ENCODE results near the gene CYB561A3. TPM values are rescaled to one million over a fixed set of nuclear protein-coding genes. Genes with fewer than 3 reads are reported as not detected.

The CYB561A3 gene
- total and polyA plus RNA-seq, 8 donors: 31.7 to 56.9 (median 37.0) TPM

GRCh38 chr11:61337706-61338470 is 23.8 kb downstream of the CYB561A3 start:
- peaks cover 0 to 31% of the 10 kb centered on the region in 2 donors for H3K36me3 ChIP-seq
- H3K27me3 ChIP-seq: no peaks in the 10 kb centered on the region
- TF ChIP-seq CTCF (IDR thresholded peaks at IDR 0.05): no peak
- no peak overlapping the region for H3K4me3 ChIP-seq
- DNase-seq: peak in 1 of 4 donors; percentile 24
- H3K27ac ChIP-seq: no peak overlapping the region
- peaks cover 0 to 21% of the 10 kb centered on the region in 2 donors for H3K4me1 ChIP-seq
- no peaks in the 10 kb centered on the region for H3K9me3 ChIP-seq
- intact Hi-C loops (cut with DNase I): loop anchor here in 1 of 2 donors (2.0 kb wide), 1 partner anchor 47 kb away; no protein-coding TSS in a partner anchor
- ATAC-seq: no peak

DNA sequence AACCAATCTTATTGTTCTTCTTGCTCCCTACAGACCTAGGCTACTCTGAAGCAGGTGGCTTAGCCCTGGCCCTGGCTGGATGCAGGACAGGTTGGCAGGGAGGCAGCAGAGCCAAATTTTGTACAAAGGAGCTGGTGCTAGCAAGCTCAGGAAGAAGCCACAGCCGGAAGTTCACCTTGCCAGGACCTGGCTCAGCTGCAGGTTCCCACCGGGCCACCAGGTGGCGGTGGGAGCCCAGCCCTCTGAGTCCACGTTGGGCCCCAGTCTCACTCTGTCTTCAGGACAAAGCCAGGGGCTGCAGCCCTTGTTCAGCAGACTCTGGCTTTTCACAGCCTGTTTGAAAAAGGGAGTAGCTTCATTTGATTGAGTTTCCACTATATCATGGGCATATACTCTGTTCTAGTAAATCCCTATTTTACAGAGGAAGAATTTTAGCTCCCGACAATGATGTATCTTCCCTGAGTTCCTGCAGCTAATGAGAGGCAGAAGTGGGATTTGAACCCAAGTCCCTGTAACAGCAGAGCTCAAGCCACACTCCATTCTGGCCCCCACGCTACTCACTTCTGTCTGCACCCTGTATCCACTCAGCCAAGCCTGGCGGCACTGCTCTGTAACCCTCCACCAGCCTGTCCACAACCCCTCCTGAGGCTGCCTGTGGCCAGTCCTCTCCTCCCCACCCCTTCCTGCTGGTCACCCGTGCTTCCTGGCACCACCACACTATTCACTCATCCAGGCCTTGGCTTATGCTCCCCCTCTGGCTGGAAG is 25.3 kb downstream of the CYB561A3 start:
- Histone ChIP-seq H3K27me3 (no peaks in the 10 kb centered on the region), H3K27ac (peak overlapping the region in 1 of 2 donors; percentile 34), H3K4me3 (no peak overlapping the region), H3K4me1 (peaks cover 3 to 33% of the 10 kb centered on the region in 2 donors), H3K36me3 (peaks cover 0 to 15% of the 10 kb centered on the region in 2 donors), H3K9me3 (no peaks in the 10 kb centered on the region)
- DNase-seq (peak; percentile 66 to 94 (median 81)), ATAC-seq (peak; percentile 78)
- intact Hi-C loops (cut with DNase I): loop anchor here in 1 of 2 donors (2.0 kb wide), 1 partner anchor 48 kb away; no protein-coding TSS in a partner anchor
- peak; percentile 97 to 98 for TF ChIP-seq CTCF (IDR thresholded peaks at IDR 0.05)

DNA sequence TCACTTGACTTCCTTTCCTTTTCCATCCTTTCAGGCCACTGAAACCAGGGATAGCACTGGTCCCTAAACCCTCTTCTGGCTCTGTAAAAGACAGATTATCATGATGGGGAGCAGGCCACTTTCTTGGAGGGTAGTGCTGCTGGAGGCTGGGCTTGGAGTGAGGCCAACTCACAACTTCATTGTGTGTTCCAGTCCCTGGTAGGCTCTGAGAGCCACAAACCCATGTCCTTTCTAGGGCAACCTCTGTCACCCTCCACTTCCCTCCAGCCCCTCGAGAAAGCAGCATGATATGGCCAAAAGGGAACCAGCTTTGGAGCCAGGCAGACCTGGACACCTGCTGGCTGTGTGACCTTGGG is 26.3 kb downstream of the CYB561A3 start:
- H3K36me3 ChIP-seq: peaks cover 0 to 14% of the 10 kb centered on the region in 2 donors
- H3K27me3 ChIP-seq: no peaks in the 10 kb centered on the region
- intact Hi-C loops (cut with DNase I): no loop called here
- no peaks in the 10 kb centered on the region for H3K9me3 ChIP-seq
- DNase-seq (peak in 1 of 4 donors; percentile 30), ATAC-seq (no peak)
- H3K27ac ChIP-seq: peak overlapping the region in 1 of 2 donors; percentile 15
- no peak overlapping the region for H3K4me3 ChIP-seq
- TF ChIP-seq CTCF (IDR thresholded peaks at IDR 0.05): no peak
- H3K4me1 ChIP-seq: peaks cover 6 to 42% of the 10 kb centered on the region in 2 donors

DNA sequence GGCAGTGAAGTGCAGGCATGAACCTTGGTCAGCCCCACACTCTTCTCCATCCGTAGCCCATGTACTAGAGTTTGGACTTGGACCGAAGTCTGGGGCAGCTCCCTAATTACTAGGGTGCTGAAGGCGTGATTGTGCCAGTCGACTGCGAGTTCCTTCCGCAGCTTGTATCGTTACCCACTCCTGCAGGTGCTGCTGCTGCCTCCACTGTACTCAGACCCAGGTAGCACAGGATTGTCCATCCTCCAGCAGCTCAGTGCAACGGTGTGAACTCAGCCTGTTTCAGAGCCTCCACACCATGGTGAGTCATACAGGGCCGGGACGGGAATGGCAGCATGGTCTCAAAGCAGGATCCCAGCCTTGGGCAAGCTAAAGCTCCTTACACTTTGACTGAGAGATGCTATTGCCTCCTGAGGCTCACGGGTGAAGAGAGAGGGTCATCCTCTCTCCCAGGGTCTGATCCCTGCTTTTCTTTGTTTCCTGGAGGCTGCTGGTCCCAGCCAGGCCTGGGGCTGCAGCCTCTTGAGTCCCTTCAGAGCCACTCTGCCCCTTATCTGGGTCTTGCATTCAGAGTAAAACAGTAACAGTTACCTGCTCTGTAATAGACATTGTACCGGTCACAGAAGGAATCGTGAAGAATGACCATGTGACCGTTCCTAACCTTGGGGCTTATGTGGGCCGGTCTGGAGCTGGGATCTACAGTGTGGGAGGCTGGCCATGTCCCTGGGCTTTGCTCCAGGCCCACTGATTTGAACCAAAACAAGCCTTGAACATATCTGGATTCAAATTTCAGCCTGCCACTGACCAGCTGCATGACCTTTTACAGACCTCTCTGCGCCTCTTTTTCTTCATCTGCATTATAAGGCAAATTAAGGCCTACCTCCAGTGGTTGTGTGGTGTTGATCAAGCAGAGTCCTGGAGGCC is 27.0 kb downstream of the CYB561A3 start:
- no peak for ATAC-seq
- Histone ChIP-seq H3K9me3 (no peaks in the 10 kb centered on the region), H3K4me1 (peaks cover 6 to 42% of the 10 kb centered on the region in 2 donors), H3K4me3 (no peak overlapping the region), H3K36me3 (peaks cover 0 to 13% of the 10 kb centered on the region in 2 donors), H3K27ac (peak overlapping the region in 1 of 2 donors; percentile 15), H3K27me3 (no peaks in the 10 kb centered on the region)
- TF ChIP-seq CTCF (IDR thresholded peaks at IDR 0.05): no peak
- peak in 1 of 4 donors; percentile 32 for DNase-seq
- intact Hi-C loops (cut with DNase I): loop anchor here in 1 of 2 donors (5.0 kb wide), 1 partner anchor 33 kb away; no protein-coding TSS in a partner anchor

All from left lung (tissue), 10 donors.